Liver (tissue), 9 donors: ENCODE data around the gene C1QTNF12. TPM values are rescaled to one million over a fixed set of nuclear protein-coding genes. Genes with fewer than 3 reads are reported as not detected.

Experiments
- DNase-seq: peaks from one replicate; pipeline ENCODE4 v3.0.0-alpha.2; 2017; ENCODE audit warnings: low spot score
- H3K27ac ChIP-seq, 2 donors: one replicate each; pipeline ENCODE4 v1.7.0; 2013; ENCODE audit warnings: inconsistent platforms in 2 of 2, low read length in 2 of 2, control low read depth in 1 of 2, low read depth in 1 of 2, mild to moderate bottlenecking in 1 of 2
- H3K27me3 ChIP-seq, 4 donors: one replicate each; pipeline versions ENCODE4 v1.6.1 to v1.7.0; 2013; ENCODE audit warnings: low read length in 3 of 4, inconsistent platforms in 1 of 4, mild to moderate bottlenecking in 1 of 4, moderate library complexity in 1 of 4; ENCODE audit not compliant: control insufficient read depth in 4 of 4, insufficient read depth in 4 of 4
- H3K36me3 ChIP-seq, 4 donors: one replicate each; pipeline versions ENCODE4 v1.6.1 to v1.7.0; 2013; ENCODE audit warnings: low read length in 3 of 4, mild to moderate bottlenecking in 3 of 4, low read depth in 1 of 4, moderate library complexity in 1 of 4; ENCODE audit not compliant: control insufficient read depth in 4 of 4, insufficient read depth in 3 of 4
- H3K4me1 ChIP-seq, 4 donors: one replicate each; pipeline versions ENCODE4 v1.6.1 to v1.7.0; 2013; ENCODE audit warnings: low read length in 3 of 4, mild to moderate bottlenecking in 3 of 4, moderate library complexity in 1 of 4; ENCODE audit not compliant: control insufficient read depth in 4 of 4, insufficient read depth in 4 of 4
- H3K4me3 ChIP-seq, 3 donors: one replicate each; pipeline versions ENCODE4 v1.6.1 to v1.7.0; 2013; ENCODE audit warnings: low read length in 3 of 3, control low read depth in 1 of 3, low read depth in 1 of 3, mild to moderate bottlenecking in 1 of 3
- H3K9ac ChIP-seq, 2 donors: one replicate each; pipeline ENCODE4 v1.7.0; 2013; ENCODE audit warnings: low read length in 2 of 2, mild to moderate bottlenecking in 2 of 2, moderate library complexity in 2 of 2, control low read depth in 1 of 2, low read depth in 1 of 2
- H3K9me3 ChIP-seq, 4 donors: one replicate each; pipeline versions ENCODE4 v1.6.1 to v1.7.0; 2013; ENCODE audit warnings: low read length in 3 of 4; ENCODE audit not compliant: control insufficient read depth in 4 of 4
- CTCF ChIP-seq: fragments of 150-350 bp; IDR thresholded peaks from 2 replicates; pipeline ENCODE4 v1.5.1; 2017; ENCODE audit warnings: improper control_type of control experiment, low read depth, low read length; ENCODE audit not compliant: missing input control
- EGR1 ChIP-seq, 2 donors: IDR thresholded peaks; 2 replicates each; pipeline ENCODE4 v1.6.1; 2016 to 2018; ENCODE audit warnings: antibody characterized with exemption in 2 of 2, low read depth in 2 of 2
- FOXA1 ChIP-seq: IDR thresholded peaks from 2 replicates; pipeline ENCODE4 v1.6.1; 2016; ENCODE audit warnings: antibody characterized with exemption
- FOXA2 ChIP-seq: IDR thresholded peaks from 2 replicates; pipeline ENCODE4 v1.6.1; 2016; ENCODE audit warnings: antibody characterized with exemption
- GABPA ChIP-seq, 2 donors: IDR thresholded peaks in 1 of 2; conservative IDR thresholded peaks in 1 of 2; 2 replicates each; pipeline ENCODE4 v1.6.1; 2016; ENCODE audit warnings: antibody characterized with exemption in 2 of 2, mild to moderate bottlenecking in 1 of 2, moderate library complexity in 1 of 2
- HNF4G ChIP-seq: IDR thresholded peaks from 2 replicates; pipeline ENCODE4 v1.6.1; 2016; ENCODE audit warnings: antibody characterized with exemption
- JUND ChIP-seq, 2 donors: IDR thresholded peaks; 2 replicates each; pipeline ENCODE4 v1.6.1; 2016; ENCODE audit warnings: antibody characterized with exemption in 2 of 2
- RAD21 ChIP-seq, 2 donors: IDR thresholded peaks; 2 replicates each; pipeline ENCODE4 v1.6.1; 2016; ENCODE audit warnings: antibody characterized with exemption in 2 of 2, mild to moderate bottlenecking in 2 of 2
- RXRA ChIP-seq, 2 donors: IDR thresholded peaks; 2 replicates each; pipeline ENCODE4 v1.6.1; 2017 to 2018; ENCODE audit warnings: antibody characterized with exemption in 2 of 2, mild to moderate bottlenecking in 1 of 2
- SP1 ChIP-seq: IDR thresholded peaks from 2 replicates; pipeline ENCODE4 v1.6.1; 2018; ENCODE audit warnings: antibody characterized with exemption, mild to moderate bottlenecking
- TAF1 ChIP-seq: conservative IDR thresholded peaks from 2 replicates; pipeline ENCODE4 v1.6.1; 2016; ENCODE audit warnings: antibody characterized with exemption, mild to moderate bottlenecking
- YY1 ChIP-seq: IDR thresholded peaks from 2 replicates; pipeline ENCODE4 v1.6.1; 2016; ENCODE audit warnings: antibody characterized with exemption, mild to moderate bottlenecking
- ZBTB33 ChIP-seq: IDR thresholded peaks from 2 replicates; pipeline ENCODE4 v1.6.1; 2016; ENCODE audit warnings: antibody characterized with exemption
- WGBS: extraction: QIAGEN DNeasy Blood & Tissue Kit; methylation state at CpG from one replicate; pipeline ENCODE4 v1.1.7; 2013; 5-methylcytosine and 5-hydroxymethylcytosine counted together
- polyA plus RNA-seq, 2 donors: library from polyadenylated mRNA; stranded (reverse) in 1 of 2; unstranded in 1 of 2; fragments of 200-250 nt in 1 of 2; fragments of >200 nt in 1 of 2; fragmentation: Nextera tagmentation in 1 of 2; extraction: Ambion mirVana in 1 of 2; gene quantifications; one replicate each; pipeline versions ENCODE4 v1.2.1 to v1.2.3, GENCODE V29; 2013 to 2015
- total RNA-seq, 2 donors: library from RNA; depleted of rRNA; stranded (reverse); fragments of >200 nt; gene quantifications; one replicate each; pipeline ENCODE4 v1.2.3, GENCODE V29; 2014
- donor health status: healthy.
- donor health status: healthy.
- donor health status: healthy.
- donor health status: healthy.
- donor health status: healthy.

Gene C1QTNF12
- total and polyA plus RNA-seq, 4 donors = 0.39 to 0.40 TPM; not detected in 2

GRCh38 chr1:1200876-1201810 is 45.4 kb downstream of the C1QTNF12 start (continued):
- TF ChIP-seq ZBTB33 (no peak), FOXA2 (no peak), RXRA (IDR thresholded peaks at IDR 0.05) (no peak), EGR1 (IDR thresholded peaks at IDR 0.05; ENCODE audit: low read depth in 2 of 2) (no peak), JUND (IDR thresholded peaks at IDR 0.05) (no peak)

GRCh38 chr1:1199961-1200875 is 46.3 kb downstream of the C1QTNF12 start:
- Histone ChIP-seq H3K27ac (no peak overlapping the region), H3K36me3 (no peaks in the 10 kb centered on the region), H3K27me3 (peaks cover 0 to 5% (median 0%) of the 10 kb centered on the region in 4 donors), H3K4me3 (no peak overlapping the region), H3K9ac (no peak overlapping the region), H3K9me3 (no peaks in the 10 kb centered on the region), H3K4me1 (peaks cover 0 to 9% (median 0%) of the 10 kb centered on the region in 4 donors)
- DNase-seq = no peak
- 71% methylated on average over 31 of the region's 31 CpGs for WGBS
- TF ChIP-seq EGR1 (IDR thresholded peaks at IDR 0.05; ENCODE audit: low read depth in 2 of 2) (no peak), FOXA1 (no peak)

- no peak for DNase-seq
- no peaks in the 10 kb centered on the region for H3K27me3 ChIP-seq
These were observed 47.2 kb downstream of the C1QTNF12 start for GRCh38 chr1:1199141-1199960.

More at GRCh38 chr1:1199141-1199960, 47.2 kb downstream of the C1QTNF12 start:
- no peaks in the 10 kb centered on the region for H3K9me3 ChIP-seq
- no peak overlapping the region for H3K27ac ChIP-seq
- H3K36me3 ChIP-seq = no peaks in the 10 kb centered on the region
- TF ChIP-seq JUND (IDR thresholded peaks at IDR 0.05) (no peak), HNF4G (no peak), TAF1 (no peak), SP1 (no peak), YY1 (no peak), FOXA1 (no peak), ZBTB33 (no peak), CTCF (no peak), GABPA (IDR thresholded peaks at IDR 0.05 in 1 of 2, conservative IDR thresholded peaks at IDR 0.05 in 1 of 2) (no peak), RAD21 (IDR thresholded peaks at IDR 0.05) (no peak)
- H3K4me3 ChIP-seq = no peak overlapping the region
- peaks cover 0 to 9% (median 0%) of the 10 kb centered on the region in 4 donors for H3K4me1 ChIP-seq
- H3K9ac ChIP-seq = no peak overlapping the region
- WGBS = 81% methylated on average over 22 of the region's 22 CpGs
